NCI-H2107 treated with DMSO at 0.1 percent for 48 hours (cell line): ENCODE data around the gene FN1.

Experiments used
- DNase-seq: peaks from one replicate; lab custom pipeline; 2025; ENCODE audit not compliant: unreplicated experiment; lab: John Stamatoyannopoulos, UW

FN1 gene

DNA sequence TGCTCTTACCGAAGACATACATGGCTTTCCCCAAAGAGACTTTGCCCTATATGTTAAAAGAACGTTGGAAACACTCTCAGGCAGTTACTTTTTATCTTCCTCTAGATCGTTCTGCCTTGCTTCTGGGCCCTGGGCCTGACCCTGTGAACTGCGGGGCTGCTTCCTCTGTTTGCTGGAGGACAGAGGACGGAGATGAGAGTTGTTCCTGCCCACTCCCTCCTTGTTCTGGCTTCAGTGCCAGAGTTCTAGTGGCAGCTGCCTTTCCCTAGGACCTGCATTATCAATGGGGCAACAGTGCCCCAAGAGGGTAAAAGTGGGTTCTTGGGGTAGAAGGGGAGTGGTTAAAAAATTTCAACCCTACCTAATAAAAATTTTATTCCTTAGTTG lies 6.5 kb upstream of the FN1 start:
- DNase-seq = no peak

DNA sequence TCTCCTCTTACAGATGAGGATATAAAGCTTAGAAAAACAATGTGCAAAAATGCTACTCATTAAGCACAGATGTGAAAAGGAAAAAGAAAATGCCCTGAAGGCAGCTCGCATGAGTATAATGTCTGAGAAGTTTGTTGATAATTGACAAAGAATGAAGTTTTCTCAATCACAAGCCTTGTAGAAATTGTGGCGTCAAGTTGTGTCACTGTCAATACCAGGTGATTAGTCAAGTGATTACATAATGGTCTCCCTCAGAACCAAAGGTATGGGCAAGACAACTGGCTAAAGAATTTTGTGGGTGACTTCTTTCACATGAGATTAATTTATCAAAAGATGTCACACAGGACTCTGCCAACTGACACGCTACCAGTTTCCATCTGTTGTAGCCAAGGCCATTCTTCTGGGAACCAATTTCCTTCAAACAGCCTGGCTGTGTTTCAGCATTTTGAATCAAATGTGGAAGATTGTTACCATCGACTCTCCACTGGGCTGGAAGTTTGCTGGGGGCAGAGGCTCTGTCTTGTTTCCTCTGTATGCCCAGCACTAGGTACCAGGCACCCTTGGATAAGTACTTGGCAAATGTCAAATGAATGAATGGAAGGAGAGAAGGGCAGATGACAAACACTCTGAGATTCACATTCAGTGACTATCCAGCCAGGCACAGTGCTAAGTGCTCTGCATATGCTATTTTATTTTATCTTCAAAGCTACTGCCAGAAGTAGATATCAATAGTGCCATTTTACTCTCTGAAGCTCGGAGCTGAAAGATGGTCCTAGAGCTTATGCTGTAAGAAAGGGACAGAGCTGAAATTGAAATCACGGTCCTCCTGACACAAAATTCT lies 5.9 kb upstream of the FN1 start:
- no peak for DNase-seq

DNA sequence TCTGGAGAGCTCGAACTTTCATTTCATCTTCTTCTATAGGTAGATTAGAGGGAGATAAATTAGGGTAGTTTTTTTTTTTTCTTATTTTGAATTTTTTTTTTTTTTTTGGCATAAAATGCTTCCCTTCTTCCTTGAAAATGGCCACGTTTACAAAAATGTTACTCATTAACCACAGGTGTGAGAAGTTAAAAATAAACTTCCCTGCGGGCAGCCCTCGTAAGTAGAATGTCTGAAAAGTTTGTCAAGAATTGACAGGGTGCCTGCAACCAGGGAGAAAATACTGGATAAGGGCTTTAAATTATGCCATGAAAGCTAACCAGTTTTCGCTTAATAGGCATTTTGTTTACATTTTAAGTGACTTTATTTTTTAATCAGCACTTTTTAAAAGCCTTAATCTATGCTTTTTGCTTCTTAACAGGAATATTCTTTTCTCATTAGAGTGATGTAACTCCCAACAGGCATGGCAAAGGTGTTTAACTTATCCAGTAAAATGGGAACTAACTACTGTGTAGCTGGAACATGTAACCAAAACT lies 4.2 kb upstream of the FN1 start:
- no peak for DNase-seq

GRCh38 chr2:215439404-215439803 lies 3.5 kb upstream of the FN1 start:
- DNase-seq = no peak

DNA sequence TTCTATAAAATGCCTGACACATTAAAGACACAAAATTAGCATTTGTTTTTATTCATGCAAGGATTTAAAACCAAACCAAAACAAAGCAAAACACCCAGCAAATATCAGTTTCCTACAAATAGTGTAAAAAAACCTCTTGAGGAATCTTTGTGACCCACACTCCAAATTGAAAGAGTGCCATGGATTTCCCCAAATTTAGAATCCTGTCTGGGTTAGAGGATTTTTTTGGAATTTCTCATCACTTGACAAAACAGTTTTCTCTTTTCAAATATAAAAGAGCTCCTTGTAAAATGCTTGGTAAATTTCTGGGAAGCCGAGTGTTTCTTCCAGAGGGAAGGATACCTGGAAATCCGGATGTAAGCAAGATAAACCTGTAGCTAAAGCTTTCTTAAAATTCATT lies 1.7 kb upstream of the FN1 start:
- DNase-seq = no peak

- no peak for DNase-seq
Measured at GRCh38 chr2:215436705-215437565, 1.1 kb upstream of the FN1 start.

DNA sequence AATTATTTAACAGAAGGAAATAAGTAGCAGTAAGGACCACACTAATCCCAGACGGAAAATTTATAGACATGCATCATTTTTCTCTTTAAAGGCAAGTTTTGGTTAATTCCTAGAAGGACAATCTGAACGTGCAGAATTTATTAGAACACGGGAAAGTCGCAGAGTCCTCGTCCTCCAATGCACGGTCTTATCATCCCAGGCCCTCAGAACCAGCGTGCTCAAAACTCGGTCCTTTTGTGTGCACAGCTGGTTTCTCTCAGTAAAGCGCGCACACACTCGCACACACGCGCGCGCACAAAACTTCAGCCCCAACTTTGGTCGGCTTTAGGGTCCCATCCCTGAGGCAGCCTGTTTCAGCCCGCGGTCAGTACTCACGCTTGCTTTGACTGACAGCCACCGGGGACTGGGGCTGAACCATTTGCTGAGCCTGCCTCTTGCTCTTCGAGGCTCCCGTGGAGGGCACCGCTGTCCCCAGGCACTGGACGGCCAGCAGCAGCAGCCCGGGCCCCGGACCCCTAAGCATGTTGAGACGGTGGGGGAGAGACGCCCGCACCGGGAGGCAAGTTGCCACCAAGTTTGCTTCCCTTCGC lies 493 bp downstream of the FN1 start:
- DNase-seq = no peak

GRCh38 chr2:215434447-215435279 lies 1.2 kb downstream of the FN1 start:
- no peak for DNase-seq

GRCh38 chr2:215432759-215433594 lies 2.9 kb downstream of the FN1 start:
- no peak for DNase-seq

DNA sequence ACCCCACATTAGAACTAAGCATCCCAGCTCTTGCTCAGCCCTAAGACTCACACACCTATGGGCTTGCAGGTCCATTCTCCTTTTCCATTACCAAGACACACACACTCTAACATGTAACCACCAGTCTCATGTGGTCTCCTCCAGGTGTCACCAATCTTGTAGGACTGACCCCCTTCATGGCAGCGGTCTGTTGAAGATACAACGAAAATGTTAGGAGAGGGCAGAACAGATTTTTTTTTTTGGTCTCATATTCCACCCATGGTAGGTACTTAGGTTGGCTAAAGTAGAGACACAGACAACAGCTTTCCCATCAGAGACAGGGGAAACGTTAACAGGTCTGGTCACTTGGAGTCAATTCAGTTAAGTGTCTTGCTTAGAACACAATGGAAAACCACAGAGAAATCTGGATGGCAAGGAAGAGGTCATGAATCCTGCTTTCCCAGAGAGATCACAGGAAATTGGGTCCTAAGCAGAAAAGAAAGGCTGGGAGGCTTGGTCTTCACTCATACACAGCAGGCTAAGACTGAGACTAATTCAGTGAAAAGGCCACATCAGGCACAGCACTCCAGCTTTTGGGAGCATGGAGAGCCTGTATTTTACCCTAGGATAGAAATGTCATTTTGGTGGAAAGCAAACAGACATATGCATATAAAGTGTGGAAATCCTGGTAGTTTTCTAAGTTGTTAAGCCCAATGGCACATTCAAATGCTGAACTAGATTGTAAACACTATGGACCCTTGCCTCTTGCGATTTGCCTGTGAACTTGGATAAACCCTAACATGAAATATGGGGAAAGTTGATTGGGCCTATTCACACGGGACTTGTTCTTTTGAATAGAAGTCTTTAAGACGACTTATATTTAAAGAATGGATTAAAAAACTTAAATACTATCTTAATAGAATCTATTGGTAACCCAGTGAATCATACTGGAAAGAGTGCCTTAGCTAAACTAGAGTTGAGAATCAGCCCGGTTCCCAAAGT lies 3.8 kb downstream of the FN1 start:
- DNase-seq = no peak

GRCh38 chr2:215431290-215431689 lies 4.6 kb downstream of the FN1 start:
- no peak for DNase-seq

GRCh38 chr2:215430528-215431187 lies 5.2 kb downstream of the FN1 start:
- DNase-seq = no peak

DNA sequence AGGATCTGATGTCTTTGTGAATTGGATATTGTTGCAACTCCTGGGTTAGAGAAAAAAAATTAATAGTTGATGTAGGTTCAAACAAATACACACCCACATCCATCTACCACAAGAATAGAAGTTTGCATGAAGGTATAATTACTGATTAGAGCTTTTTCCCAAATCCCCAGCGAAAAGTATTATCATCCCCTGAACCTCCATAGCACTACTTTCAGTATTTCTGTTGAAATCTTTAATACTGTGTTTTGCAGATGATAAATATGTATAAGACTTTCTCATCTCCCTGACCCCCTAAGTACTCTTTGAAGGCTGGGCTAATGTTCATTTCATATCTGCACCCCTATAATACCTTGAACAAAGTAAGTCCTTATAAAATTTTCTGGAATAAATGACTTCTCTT lies 6.4 kb downstream of the FN1 start:
- no peak for DNase-seq

GRCh38 chr2:215428060-215428910 lies 7.6 kb downstream of the FN1 start:
- no peak for DNase-seq

DNA sequence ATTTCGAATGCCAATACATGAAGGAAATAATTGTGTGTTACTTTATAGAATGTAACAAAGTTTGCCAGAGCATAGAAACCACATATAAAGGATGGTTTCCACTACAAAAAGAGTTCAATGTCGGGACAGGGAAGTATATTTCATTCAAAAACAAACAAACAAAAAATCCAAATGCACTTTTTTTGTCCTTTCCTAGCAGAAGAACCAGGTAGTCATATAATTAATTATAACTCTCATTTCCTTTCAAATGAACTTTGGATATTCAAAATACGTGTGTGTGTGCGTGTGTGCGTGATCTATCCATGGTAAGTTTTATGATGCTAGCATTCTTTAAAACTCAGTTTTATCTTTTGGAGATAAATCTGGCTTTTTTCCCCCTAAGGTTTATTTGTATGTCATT lies 8.3 kb downstream of the FN1 start:
- no peak for DNase-seq

DNA sequence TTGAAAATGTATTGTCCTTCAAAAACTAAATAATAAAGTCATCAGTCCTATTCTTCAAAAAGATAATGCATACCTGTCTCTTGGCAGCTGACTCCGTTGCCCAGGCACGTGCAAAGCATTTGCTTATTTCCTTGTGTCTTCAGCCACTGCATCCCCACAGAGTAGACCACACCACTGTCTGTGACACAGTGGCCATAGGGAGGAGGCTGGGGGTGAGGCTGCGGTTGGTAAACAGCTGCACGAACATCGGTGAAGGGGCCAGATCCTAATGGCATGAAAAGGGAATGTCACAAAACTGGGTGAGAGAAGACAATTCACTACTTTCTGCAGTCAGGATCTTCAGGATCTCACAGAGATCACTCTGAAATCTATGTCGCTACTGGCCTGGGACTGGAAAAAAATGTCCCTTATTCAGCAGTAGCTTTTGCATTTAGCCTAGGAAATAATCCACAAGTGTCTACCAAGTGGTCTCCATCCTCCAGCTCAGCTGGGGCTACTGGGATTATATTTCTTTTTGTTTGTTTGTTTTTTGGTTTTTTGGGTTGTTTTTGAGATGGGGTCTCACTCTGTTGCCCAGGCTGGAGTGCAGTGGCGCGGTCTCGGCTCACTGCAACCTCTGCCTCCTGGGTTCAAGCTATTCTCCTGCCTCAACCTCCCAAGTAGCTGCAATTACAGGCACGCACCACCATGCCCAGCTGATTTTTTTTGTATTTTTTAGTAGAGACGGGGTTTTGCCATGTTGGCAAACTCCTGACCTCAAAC lies 10.7 kb downstream of the FN1 start:
- DNase-seq = no peak
